SIG-M5 (cell line): ENCODE measurements around the gene MRPL1.
"Not testable (repeated sequence)": the region's sequence is repeated elsewhere in the genome, so short reads cannot be mapped to it uniquely, and the experiment has no call there.

Source experiments
- DNase-seq: peaks from one replicate; lab custom pipeline; 2025; lab: John Stamatoyannopoulos, UW

The MRPL1 gene

GRCh38 chr4:77982900-77983540 lies 120.4 kb downstream of the MRPL1 start:
- not testable (repeated sequence) for DNase-seq

GRCh38 chr4:77983612-77984311 lies 121.1 kb downstream of the MRPL1 start:
- not testable (repeated sequence) for DNase-seq

GRCh38 chr4:77989968-77990367 lies 127.3 kb downstream of the MRPL1 start:
- DNase-seq = no peak

- no peak for DNase-seq
Observed at GRCh38 chr4:77990456-77990855, 127.8 kb downstream of the MRPL1 start.

GRCh38 chr4:77990904-77991358 lies 128.3 kb downstream of the MRPL1 start:
- no peak for DNase-seq

- no peak for DNase-seq
Observed at GRCh38 chr4:77992581-77992980, 130.0 kb downstream of the MRPL1 start.

GRCh38 chr4:77994194-77994721 lies 131.6 kb downstream of the MRPL1 start:
- DNase-seq = no peak

GRCh38 chr4:77996076-77996475 lies 133.4 kb downstream of the MRPL1 start:
- DNase-seq = no peak

- no peak for DNase-seq
Observed at GRCh38 chr4:78001531-78001930, 138.9 kb downstream of the MRPL1 start.

- DNase-seq = no peak
Observed at GRCh38 chr4:78002260-78002659, 139.6 kb downstream of the MRPL1 start.
